Renal pelvis (tissue), 4 donors: ENCODE measurements around the gene PICK1. TPM values are rescaled to one million over a fixed set of nuclear protein-coding genes. Genes with fewer than 3 reads are reported as not detected.
"Not testable (repeated sequence)": the region's sequence is repeated elsewhere in the genome, so short reads cannot be mapped to it uniquely, and the experiment has no call there.

Experiments
- DNase-seq: peaks from one replicate; pipeline ENCODE4 v3.0.0-alpha.2; 2013
- polyA plus RNA-seq, 3 donors: library from polyadenylated mRNA; unstranded; fragments of 120-200 nt; gene quantifications; one replicate each; pipeline ENCODE4 v1.2.1, GENCODE V29; 2013; ENCODE audit not compliant: insufficient read length in 3 of 3

The PICK1 gene
- polyA plus RNA-seq, 3 donors: 34.8 to 43.7 (median 41.9) TPM

GRCh38 chr22:38073150-38074130 lies 16.2 kb downstream of the PICK1 start:
- no peak for DNase-seq

GRCh38 chr22:38074181-38075104 lies 17.2 kb downstream of the PICK1 start:
- no peak for DNase-seq

GRCh38 chr22:38075105-38075825 lies 18.1 kb downstream of the PICK1 start:
- no peak for DNase-seq

GRCh38 chr22:38075961-38076360 lies 18.8 kb downstream of the PICK1 start:
- no peak for DNase-seq

GRCh38 chr22:38077096-38077495 lies 19.9 kb downstream of the PICK1 start:
- no peak for DNase-seq

- no peak for DNase-seq
Observed at GRCh38 chr22:38077595-38077994, 20.4 kb downstream of the PICK1 start.

- no peak for DNase-seq
Observed at GRCh38 chr22:38078046-38078840, 21.0 kb downstream of the PICK1 start.

GRCh38 chr22:38079208-38079607 lies 22.0 kb downstream of the PICK1 start:
- not testable (repeated sequence) for DNase-seq

GRCh38 chr22:38079804-38080203 lies 22.6 kb downstream of the PICK1 start:
- no peak for DNase-seq

GRCh38 chr22:38080474-38080849 lies 23.3 kb downstream of the PICK1 start:
- no peak for DNase-seq

- DNase-seq: no peak
Observed at GRCh38 chr22:38080850-38081635, 23.8 kb downstream of the PICK1 start.

GRCh38 chr22:38081636-38081940 lies 24.4 kb downstream of the PICK1 start:
- DNase-seq: no peak

GRCh38 chr22:38081941-38082828 lies 25.0 kb downstream of the PICK1 start:
- no peak for DNase-seq

- DNase-seq: no peak
Observed at GRCh38 chr22:38082986-38083710, 25.9 kb downstream of the PICK1 start.

GRCh38 chr22:38083931-38084631 lies 26.9 kb downstream of the PICK1 start, which contains the start of gene SLC16A8:
Gene SLC16A8, minus strand, starts transcription at chr22:38084184. Its CDS starts 1,311 bp downstream, at chr22:38082873.
- no peak for DNase-seq

- no peak for DNase-seq
Observed at GRCh38 chr22:38085056-38085455, 27.9 kb downstream of the PICK1 start.

- no peak for DNase-seq
Observed at GRCh38 chr22:38085501-38085900, 28.3 kb downstream of the PICK1 start.
